Lower leg skin (tissue), 3 donors: ENCODE measurements around the gene MCF2L2.

Experiments used
- POLR2A ChIP-seq, 2 donors: fragments of 450-650 bp; IDR thresholded peaks; one replicate each; pipeline ENCODE4 v1.6.1; 2016 to 2017; ENCODE audit warnings: antibody characterized with exemption in 2 of 2, mild to moderate bottlenecking in 1 of 2, moderate library complexity in 1 of 2
- TF ChIP-seq, protein P1 (sequence below), 3 donors: fragments of 450-650 bp; IDR thresholded peaks; one replicate each; pipeline ENCODE4 v1.5.1; 2016; ENCODE audit warnings: antibody characterized with exemption in 3 of 3, mild to moderate bottlenecking in 3 of 3, moderate library complexity in 2 of 3

DNA sequence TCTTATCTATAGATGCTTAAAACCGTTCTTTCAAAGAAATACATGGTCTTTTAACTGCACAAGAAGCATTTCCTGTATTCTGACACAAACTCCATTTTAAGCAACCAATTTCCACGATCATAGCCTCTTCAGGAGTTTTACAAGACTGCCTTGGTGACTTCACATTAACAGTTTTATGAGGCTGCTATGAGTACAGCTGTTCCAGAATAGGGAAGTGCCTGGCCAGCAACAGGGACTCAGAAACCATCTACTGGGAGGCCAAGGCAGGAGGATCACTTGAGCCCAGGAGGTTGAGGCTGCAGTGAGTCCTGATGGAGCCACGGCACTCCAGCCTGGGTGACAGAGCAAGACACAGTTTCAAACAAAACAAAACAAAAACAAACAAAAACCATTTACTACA, 96.9 kb downstream of the MCF2L2 start:
- TF ChIP-seq, protein P1, sequence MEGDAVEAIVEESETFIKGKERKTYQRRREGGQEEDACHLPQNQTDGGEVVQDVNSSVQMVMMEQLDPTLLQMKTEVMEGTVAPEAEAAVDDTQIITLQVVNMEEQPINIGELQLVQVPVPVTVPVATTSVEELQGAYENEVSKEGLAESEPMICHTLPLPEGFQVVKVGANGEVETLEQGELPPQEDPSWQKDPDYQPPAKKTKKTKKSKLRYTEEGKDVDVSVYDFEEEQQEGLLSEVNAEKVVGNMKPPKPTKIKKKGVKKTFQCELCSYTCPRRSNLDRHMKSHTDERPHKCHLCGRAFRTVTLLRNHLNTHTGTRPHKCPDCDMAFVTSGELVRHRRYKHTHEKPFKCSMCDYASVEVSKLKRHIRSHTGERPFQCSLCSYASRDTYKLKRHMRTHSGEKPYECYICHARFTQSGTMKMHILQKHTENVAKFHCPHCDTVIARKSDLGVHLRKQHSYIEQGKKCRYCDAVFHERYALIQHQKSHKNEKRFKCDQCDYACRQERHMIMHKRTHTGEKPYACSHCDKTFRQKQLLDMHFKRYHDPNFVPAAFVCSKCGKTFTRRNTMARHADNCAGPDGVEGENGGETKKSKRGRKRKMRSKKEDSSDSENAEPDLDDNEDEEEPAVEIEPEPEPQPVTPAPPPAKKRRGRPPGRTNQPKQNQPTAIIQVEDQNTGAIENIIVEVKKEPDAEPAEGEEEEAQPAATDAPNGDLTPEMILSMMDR (IDR thresholded peaks at IDR 0.05) = no peak
- no peak for TF ChIP-seq POLR2A (IDR thresholded peaks at IDR 0.05)
